Astrocyte of the spinal cord (primary cell): Measurements from ENCODE around the gene GAS5.

ENCODE experiments used
- DNase-seq: peaks from one replicate; pipeline ENCODE4 v3.0.0; 2011; ENCODE audit warnings: low read depth, low spot score
- H3K4me3 ChIP-seq: 2 replicates; pipeline ENCODE4 v1.5.1; 2011; ENCODE audit warnings: low read depth, mild to moderate bottlenecking, low read length, moderate library complexity
- in situ Hi-C: cut with HindIII; loops from 2 replicates; pipeline ENCODE4 v1.10.0; 2017; ENCODE audit warnings: low sequenced_read_pairs
- TF ChIP-seq, protein P1 (sequence below): IDR thresholded peaks from 2 replicates; pipeline ENCODE4 v1.5.1; 2012; ENCODE audit warnings: low read depth, mild to moderate bottlenecking, low read length, inconsistent platforms

GAS5 gene

DNA sequence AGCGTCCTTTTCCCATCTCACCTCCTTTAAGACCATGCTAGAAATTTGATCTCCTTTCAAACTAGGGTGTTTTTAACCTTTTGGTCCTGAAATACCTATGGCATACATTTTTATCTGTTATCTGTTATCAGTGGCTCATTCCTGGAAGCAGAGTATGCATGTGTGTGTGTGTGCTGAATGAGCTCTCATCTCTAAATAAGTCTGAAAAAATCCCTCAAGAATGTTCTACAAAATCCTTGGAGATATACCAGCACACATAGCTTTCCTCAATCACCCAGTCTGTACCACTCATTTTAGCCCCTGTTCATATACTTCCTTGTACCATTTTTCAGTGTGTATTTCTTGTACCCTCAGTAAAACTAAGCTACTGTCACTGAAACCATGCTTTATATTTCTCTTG, 49.3 kb downstream of the GAS5 start:
- TF ChIP-seq, protein P1, sequence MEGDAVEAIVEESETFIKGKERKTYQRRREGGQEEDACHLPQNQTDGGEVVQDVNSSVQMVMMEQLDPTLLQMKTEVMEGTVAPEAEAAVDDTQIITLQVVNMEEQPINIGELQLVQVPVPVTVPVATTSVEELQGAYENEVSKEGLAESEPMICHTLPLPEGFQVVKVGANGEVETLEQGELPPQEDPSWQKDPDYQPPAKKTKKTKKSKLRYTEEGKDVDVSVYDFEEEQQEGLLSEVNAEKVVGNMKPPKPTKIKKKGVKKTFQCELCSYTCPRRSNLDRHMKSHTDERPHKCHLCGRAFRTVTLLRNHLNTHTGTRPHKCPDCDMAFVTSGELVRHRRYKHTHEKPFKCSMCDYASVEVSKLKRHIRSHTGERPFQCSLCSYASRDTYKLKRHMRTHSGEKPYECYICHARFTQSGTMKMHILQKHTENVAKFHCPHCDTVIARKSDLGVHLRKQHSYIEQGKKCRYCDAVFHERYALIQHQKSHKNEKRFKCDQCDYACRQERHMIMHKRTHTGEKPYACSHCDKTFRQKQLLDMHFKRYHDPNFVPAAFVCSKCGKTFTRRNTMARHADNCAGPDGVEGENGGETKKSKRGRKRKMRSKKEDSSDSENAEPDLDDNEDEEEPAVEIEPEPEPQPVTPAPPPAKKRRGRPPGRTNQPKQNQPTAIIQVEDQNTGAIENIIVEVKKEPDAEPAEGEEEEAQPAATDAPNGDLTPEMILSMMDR: no peak
- in situ Hi-C loops: no loop called here
- DNase-seq: no peak
- no peak overlapping the region for H3K4me3 ChIP-seq
